ENCODE measurements around the gene RSAD2. TPM values are rescaled to one million over a fixed set of nuclear protein-coding genes. Genes with fewer than 3 reads are reported as not detected.

The RSAD2 gene
- total and polyA plus RNA-seq, 2 donors (not counting 1 experiment from before 2014, with no cell fraction given), result 0.17 to 1.7 TPM

DNA sequence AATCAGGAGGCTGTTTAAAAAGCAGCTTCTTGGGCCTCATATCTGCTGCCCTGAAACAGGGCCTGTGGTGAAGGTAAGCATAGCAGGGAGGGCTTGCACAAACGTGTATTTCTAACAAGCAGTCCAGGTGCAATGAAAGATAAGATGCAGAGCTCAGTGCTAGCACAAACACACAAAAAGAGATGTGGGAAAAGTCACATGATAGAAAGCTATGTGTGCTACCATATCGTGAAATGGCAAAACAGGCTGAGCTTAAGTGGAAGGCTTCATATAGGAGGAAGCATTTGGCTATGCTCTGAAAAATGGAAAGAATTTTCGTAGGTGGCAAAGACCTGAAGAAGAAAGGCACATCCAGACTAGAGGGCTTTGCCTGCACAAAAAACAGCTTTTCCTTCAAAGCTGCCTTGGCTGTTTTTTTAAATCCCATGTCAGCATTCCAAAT, 10.2 kb downstream of the RSAD2 start:
- no peak overlapping the region for H3K4me2 ChIP-seq (ENCODE audit: extremely low read depth, insufficient read depth, low read length)
- H2AFZ ChIP-seq (ENCODE audit: low read length), result no peak overlapping the region
- H3K9ac ChIP-seq (ENCODE audit: insufficient read depth, low read length), result no peak overlapping the region
- no peaks in the 10 kb centered on the region for H3K79me2 ChIP-seq (ENCODE audit: control insufficient read depth, insufficient read depth, low read length)
- H3K27me3 ChIP-seq (ENCODE audit: control insufficient read depth, insufficient read depth, low read length), result no peaks in the 10 kb centered on the region
- H3K9me3 ChIP-seq (ENCODE audit: control insufficient read depth, insufficient read depth, low read depth, low read length), result no peaks in the 10 kb centered on the region
- H3K27ac ChIP-seq (ENCODE audit: insufficient read depth, low read length), result no peak overlapping the region
- H3K4me1 ChIP-seq (ENCODE audit: control insufficient read depth, extremely low read depth, insufficient read depth, low read length), result no peaks in the 10 kb centered on the region
- H3K4me3 ChIP-seq (replicated peaks in 1 of 4; ENCODE audit: control extremely low read depth in 1 of 4, insufficient read depth in 1 of 4, low read depth in 3 of 4, low read length in 4 of 4), result no peak overlapping the region
- H3K36me3 ChIP-seq (ENCODE audit: control insufficient read depth, insufficient read depth, low read length), result no peaks in the 10 kb centered on the region
- TF ChIP-seq, protein P1, sequence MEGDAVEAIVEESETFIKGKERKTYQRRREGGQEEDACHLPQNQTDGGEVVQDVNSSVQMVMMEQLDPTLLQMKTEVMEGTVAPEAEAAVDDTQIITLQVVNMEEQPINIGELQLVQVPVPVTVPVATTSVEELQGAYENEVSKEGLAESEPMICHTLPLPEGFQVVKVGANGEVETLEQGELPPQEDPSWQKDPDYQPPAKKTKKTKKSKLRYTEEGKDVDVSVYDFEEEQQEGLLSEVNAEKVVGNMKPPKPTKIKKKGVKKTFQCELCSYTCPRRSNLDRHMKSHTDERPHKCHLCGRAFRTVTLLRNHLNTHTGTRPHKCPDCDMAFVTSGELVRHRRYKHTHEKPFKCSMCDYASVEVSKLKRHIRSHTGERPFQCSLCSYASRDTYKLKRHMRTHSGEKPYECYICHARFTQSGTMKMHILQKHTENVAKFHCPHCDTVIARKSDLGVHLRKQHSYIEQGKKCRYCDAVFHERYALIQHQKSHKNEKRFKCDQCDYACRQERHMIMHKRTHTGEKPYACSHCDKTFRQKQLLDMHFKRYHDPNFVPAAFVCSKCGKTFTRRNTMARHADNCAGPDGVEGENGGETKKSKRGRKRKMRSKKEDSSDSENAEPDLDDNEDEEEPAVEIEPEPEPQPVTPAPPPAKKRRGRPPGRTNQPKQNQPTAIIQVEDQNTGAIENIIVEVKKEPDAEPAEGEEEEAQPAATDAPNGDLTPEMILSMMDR (conservative IDR thresholded peaks at IDR 0.05 in 1 of 2, IDR thresholded peaks at IDR 0.05 in 1 of 2; ENCODE audit: low read depth in 1 of 2, low read length in 2 of 2), result no peak
- TF ChIP-seq EZH2 (IDR thresholded peaks at IDR 0.05; ENCODE audit: low read length, missing control alignments), result no peak
- DNase-seq (ENCODE audit: low read depth in 2 of 2), result no peak
- H4K20me1 ChIP-seq (ENCODE audit: control insufficient read depth, extremely low read depth, insufficient read depth, low read length), result no peaks in the 10 kb centered on the region

DNA sequence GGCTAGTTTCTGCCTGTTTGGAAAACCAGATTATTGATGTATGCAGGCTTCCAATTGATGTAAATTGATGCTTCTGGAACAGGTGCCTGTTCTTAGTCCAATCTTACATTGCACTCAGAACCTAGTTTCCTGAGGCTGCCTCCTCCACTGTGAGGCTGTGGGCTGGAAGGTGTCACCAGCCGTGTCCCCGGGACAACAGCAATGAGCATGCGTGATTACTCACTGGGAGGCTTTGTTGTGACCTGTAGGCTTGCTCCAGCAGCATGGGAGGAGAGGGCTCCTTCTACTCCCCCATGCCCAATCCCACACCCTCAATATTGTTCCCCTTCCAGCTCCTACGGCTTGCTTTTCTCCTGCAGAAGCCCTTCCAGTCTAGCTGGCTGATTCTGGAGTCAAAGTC, 11.1 kb downstream of the RSAD2 start:
- TF ChIP-seq, protein P1 (conservative IDR thresholded peaks at IDR 0.05 in 1 of 2, IDR thresholded peaks at IDR 0.05 in 1 of 2; ENCODE audit: low read depth in 1 of 2, low read length in 2 of 2), result no peak
- TF ChIP-seq EZH2 (IDR thresholded peaks at IDR 0.05; ENCODE audit: low read length, missing control alignments), result no peak

DNA sequence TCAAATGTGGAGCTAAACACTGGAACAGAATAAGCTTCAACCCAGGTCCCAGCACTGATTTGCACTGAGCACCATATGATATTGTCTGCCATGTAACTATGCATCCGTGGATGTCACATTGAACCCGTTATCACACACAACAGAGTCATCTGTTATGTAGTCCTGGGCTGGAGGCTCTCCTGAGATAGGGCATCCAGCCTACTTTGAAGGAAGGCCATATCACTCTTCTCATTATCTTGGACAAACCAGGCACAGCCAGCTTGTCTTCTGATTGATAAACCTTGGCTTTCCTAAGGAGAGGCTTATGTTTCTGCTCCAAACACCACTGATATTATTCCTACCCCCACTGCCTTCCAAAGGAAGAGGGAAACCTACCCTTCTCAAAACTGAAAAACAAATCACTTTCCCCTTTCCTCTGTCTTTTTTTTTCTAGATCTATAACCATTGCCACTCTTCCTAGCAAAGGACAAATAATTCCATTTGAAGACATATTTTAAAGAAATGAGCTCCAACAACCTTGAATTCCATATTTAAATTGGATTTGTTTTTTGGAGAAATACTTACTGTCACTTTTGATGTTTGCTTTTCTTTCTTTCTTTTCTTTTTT, 16.4 kb downstream of the RSAD2 start:
- Histone ChIP-seq H3K9me3 (ENCODE audit: control insufficient read depth, insufficient read depth, low read depth, low read length) (no peaks in the 10 kb centered on the region), H3K27me3 (ENCODE audit: control insufficient read depth, insufficient read depth, low read length) (no peaks in the 10 kb centered on the region), H3K4me1 (ENCODE audit: control insufficient read depth, extremely low read depth, insufficient read depth, low read length) (no peaks in the 10 kb centered on the region), H2AFZ (ENCODE audit: low read length) (no peak overlapping the region), H3K27ac (ENCODE audit: insufficient read depth, low read length) (no peak overlapping the region), H3K4me2 (ENCODE audit: extremely low read depth, insufficient read depth, low read length) (no peak overlapping the region), H3K36me3 (ENCODE audit: control insufficient read depth, insufficient read depth, low read length) (no peaks in the 10 kb centered on the region), H4K20me1 (ENCODE audit: control insufficient read depth, extremely low read depth, insufficient read depth, low read length) (no peaks in the 10 kb centered on the region), H3K9ac (ENCODE audit: insufficient read depth, low read length) (no peak overlapping the region), H3K79me2 (ENCODE audit: control insufficient read depth, insufficient read depth, low read length) (no peaks in the 10 kb centered on the region), H3K4me3 (replicated peaks in 1 of 4; ENCODE audit: control extremely low read depth in 1 of 4, insufficient read depth in 1 of 4, low read depth in 3 of 4, low read length in 4 of 4) (no peak overlapping the region)
- TF ChIP-seq, protein P1 (conservative IDR thresholded peaks at IDR 0.05 in 1 of 2, IDR thresholded peaks at IDR 0.05 in 1 of 2; ENCODE audit: low read depth in 1 of 2, low read length in 2 of 2), result no peak
- TF ChIP-seq EZH2 (IDR thresholded peaks at IDR 0.05; ENCODE audit: low read length, missing control alignments), result no peak
- no peak for DNase-seq (ENCODE audit: low read depth in 2 of 2)

More for the DNA sequence above, 11.1 kb downstream of the RSAD2 start:
- no peak overlapping the region for H3K27ac ChIP-seq (ENCODE audit: insufficient read depth, low read length)
- H3K4me2 ChIP-seq (ENCODE audit: extremely low read depth, insufficient read depth, low read length), result no peak overlapping the region
- H4K20me1 ChIP-seq (ENCODE audit: control insufficient read depth, extremely low read depth, insufficient read depth, low read length), result no peaks in the 10 kb centered on the region
- H3K79me2 ChIP-seq (ENCODE audit: control insufficient read depth, insufficient read depth, low read length), result no peaks in the 10 kb centered on the region
- no peak for DNase-seq (ENCODE audit: low read depth in 2 of 2)
- no peak overlapping the region for H3K4me3 ChIP-seq (replicated peaks in 1 of 4; ENCODE audit: control extremely low read depth in 1 of 4, insufficient read depth in 1 of 4, low read depth in 3 of 4, low read length in 4 of 4)
- H3K27me3 ChIP-seq (ENCODE audit: control insufficient read depth, insufficient read depth, low read length), result no peaks in the 10 kb centered on the region
- H3K4me1 ChIP-seq (ENCODE audit: control insufficient read depth, extremely low read depth, insufficient read depth, low read length), result no peaks in the 10 kb centered on the region
- H3K9me3 ChIP-seq (ENCODE audit: control insufficient read depth, insufficient read depth, low read depth, low read length), result no peaks in the 10 kb centered on the region
- H2AFZ ChIP-seq (ENCODE audit: low read length), result no peak overlapping the region
- no peak overlapping the region for H3K9ac ChIP-seq (ENCODE audit: insufficient read depth, low read length)
- no peaks in the 10 kb centered on the region for H3K36me3 ChIP-seq (ENCODE audit: control insufficient read depth, insufficient read depth, low read length)
